Measurements from ENCODE around the gene IBSP. TPM values are rescaled to one million over a fixed set of nuclear protein-coding genes. Genes with fewer than 3 reads are reported as not detected.

IBSP gene
- total RNA-seq, 1 experiment from 2014 or later = not detected

DNA sequence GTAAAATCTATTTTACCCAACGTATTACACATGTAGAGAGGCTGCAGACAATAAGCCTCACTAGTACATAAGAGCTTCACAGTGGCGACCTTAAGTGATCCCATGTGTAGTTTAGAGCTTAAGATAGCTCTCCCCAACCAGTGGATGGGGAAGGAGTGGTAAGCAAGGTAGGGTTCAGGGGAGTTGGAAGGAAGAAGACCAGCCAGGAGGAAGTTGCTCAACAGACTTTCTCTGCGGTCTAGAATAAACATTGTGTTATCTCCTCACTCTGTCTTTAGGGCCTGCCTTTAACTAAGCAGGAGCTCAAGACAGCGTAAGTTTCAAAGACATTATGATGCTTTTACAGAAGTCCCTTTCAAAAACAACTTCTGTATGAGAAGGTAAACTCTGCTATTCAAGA is 50.3 kb downstream of the IBSP start:
- no peaks in the 10 kb centered on the region; the same call in 1 of the 2 replicates for H3K27me3 ChIP-seq (ENCODE audit: insufficient read depth, low read length)
- no peak overlapping the region for H2BK12ac ChIP-seq (ENCODE audit: insufficient read length, low read depth, low read length)
- H3K9me3 ChIP-seq (ENCODE audit: control insufficient read depth, low read depth, low read length) = no peaks in the 10 kb centered on the region
- no peak overlapping the region for H2BK120ac ChIP-seq (ENCODE audit: low read depth, low read length, poor library complexity, severe bottlenecking)
- WGBS (ENCODE audit: extremely low coverage, insufficient read length, low lambda C conversion rate) = no CpG with 5 or more reads among the region's 4 CpGs
- no peaks in the 10 kb centered on the region for H3K79me1 ChIP-seq (ENCODE audit: insufficient read depth, low read depth, low read length, poor library complexity, severe bottlenecking)
- peaks cover 2% of the 10 kb centered on the region for H3K23me2 ChIP-seq (ENCODE audit: insufficient read length, low read depth, low read length, poor library complexity, severe bottlenecking)
- no peak overlapping the region for H3K9ac ChIP-seq (ENCODE audit: extremely low read depth, insufficient read length, low read length)
- no peak overlapping the region for H4K8ac ChIP-seq (replicated peaks; ENCODE audit: insufficient read length, low read depth, low read length)
- no peak overlapping the region for H2BK15ac ChIP-seq (ENCODE audit: low read depth, low read length)
- TF ChIP-seq, protein P1, sequence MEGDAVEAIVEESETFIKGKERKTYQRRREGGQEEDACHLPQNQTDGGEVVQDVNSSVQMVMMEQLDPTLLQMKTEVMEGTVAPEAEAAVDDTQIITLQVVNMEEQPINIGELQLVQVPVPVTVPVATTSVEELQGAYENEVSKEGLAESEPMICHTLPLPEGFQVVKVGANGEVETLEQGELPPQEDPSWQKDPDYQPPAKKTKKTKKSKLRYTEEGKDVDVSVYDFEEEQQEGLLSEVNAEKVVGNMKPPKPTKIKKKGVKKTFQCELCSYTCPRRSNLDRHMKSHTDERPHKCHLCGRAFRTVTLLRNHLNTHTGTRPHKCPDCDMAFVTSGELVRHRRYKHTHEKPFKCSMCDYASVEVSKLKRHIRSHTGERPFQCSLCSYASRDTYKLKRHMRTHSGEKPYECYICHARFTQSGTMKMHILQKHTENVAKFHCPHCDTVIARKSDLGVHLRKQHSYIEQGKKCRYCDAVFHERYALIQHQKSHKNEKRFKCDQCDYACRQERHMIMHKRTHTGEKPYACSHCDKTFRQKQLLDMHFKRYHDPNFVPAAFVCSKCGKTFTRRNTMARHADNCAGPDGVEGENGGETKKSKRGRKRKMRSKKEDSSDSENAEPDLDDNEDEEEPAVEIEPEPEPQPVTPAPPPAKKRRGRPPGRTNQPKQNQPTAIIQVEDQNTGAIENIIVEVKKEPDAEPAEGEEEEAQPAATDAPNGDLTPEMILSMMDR (conservative IDR thresholded peaks at IDR 0.05) = no peak
- H3K56ac ChIP-seq (ENCODE audit: insufficient read length, low read depth, low read length) = no peak overlapping the region
- no peak overlapping the region for H3K18ac ChIP-seq (ENCODE audit: insufficient read length, low read depth, low read length)
- no peak overlapping the region for H4K5ac ChIP-seq (ENCODE audit: insufficient read length, low read depth, low read length)
- H4K91ac ChIP-seq (ENCODE audit: insufficient read length, low read depth, low read length) = no peak overlapping the region
- H3K23ac ChIP-seq (ENCODE audit: insufficient read length, low read depth, low read length) = no peak overlapping the region
- no peaks in the 10 kb centered on the region for H4K20me1 ChIP-seq (ENCODE audit: control insufficient read depth, insufficient read depth, insufficient read length)
- no peaks in the 10 kb centered on the region for H3K79me2 ChIP-seq (ENCODE audit: insufficient read depth, low read length)
- H2BK5ac ChIP-seq (ENCODE audit: insufficient read length, low read length) = no peak overlapping the region
- H3K9me3 Mint-ChIP-seq = no peaks in the 10 kb centered on the region
- H3K4me1 Mint-ChIP-seq = peaks cover 10 to 25% of the 10 kb centered on the region in 2 experiments
- H2BK20ac ChIP-seq (ENCODE audit: low read depth, low read length, poor library complexity, severe bottlenecking) = no peak overlapping the region
- DNase-seq = no peak
- H3K4me3 Mint-ChIP-seq = no peak overlapping the region
- H3T11ph ChIP-seq (ENCODE audit: low read length) = no peak overlapping the region
- no peak overlapping the region for H2AK5ac ChIP-seq (ENCODE audit: insufficient read length, low read length)
- no peak overlapping the region for H3K4me2 ChIP-seq (ENCODE audit: insufficient read depth, insufficient read length, low read length)
- no peak overlapping the region for H3K27ac Mint-ChIP-seq
- no peak overlapping the region for H3K27ac ChIP-seq (ENCODE audit: insufficient read length, low read depth, low read length)
- no peaks in the 10 kb centered on the region for H3K27me3 Mint-ChIP-seq (ENCODE audit: low read depth)
- no peaks in the 10 kb centered on the region for H3K36me3 Mint-ChIP-seq (ENCODE audit: insufficient read depth in 1 of 3, low read depth in 3 of 3)
- peaks cover 8% of the 10 kb centered on the region; the same call in 1 of the 2 replicates for H3K4me1 ChIP-seq (ENCODE audit: insufficient read depth, low read length)
- H3K14ac ChIP-seq (ENCODE audit: insufficient read depth, low read length) = no peak overlapping the region
- H3K4ac ChIP-seq (ENCODE audit: low read depth, low read length) = no peak overlapping the region
- H2AFZ ChIP-seq (ENCODE audit: low read length) = no peak overlapping the region

Data from H9 (cell line).